OCI-LY7 (cell line): ENCODE results near the gene TCEAL4.

Source experiments
- EZH2phosphoT487 ChIP-seq: fragments of 200-600 bp; sonication (generic); IDR thresholded peaks from 2 replicates; pipeline ENCODE4 v1.6.1; 2018; ENCODE audit warnings: low read depth, borderline replicate concordance, mild to moderate bottlenecking, mixed run types, antibody characterized with exemption, low read length, moderate library complexity, mixed read lengths
- TF ChIP-seq, protein P1 (sequence below): fragments of 200-600 bp; sonication (generic); conservative IDR thresholded peaks from 2 replicates; pipeline ENCODE4 v1.5.1; 2014; ENCODE audit warnings: mild to moderate bottlenecking, antibody characterized with exemption, low read length, moderate library complexity, mixed read lengths

DNA sequence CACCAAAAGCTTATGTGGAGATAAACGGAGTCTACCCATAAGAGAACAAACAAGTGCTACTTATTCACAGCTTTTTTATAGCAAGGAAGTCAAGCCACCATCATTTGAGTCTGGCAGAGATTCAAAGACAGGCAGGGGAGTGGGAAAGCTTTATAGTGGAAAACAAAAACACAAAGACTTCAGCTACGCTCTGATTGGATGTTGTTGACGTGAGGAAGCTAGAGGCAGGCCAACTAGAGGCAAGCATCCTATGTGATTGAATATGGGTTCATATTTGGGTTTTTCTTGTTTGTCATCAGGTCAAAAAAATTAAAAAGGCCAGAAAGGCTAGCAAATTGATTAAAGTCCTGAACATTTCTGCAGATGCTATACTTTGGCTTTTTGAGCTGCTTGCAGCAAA lies 719 bp upstream of the TCEAL4 start:
- TF ChIP-seq, protein P1, sequence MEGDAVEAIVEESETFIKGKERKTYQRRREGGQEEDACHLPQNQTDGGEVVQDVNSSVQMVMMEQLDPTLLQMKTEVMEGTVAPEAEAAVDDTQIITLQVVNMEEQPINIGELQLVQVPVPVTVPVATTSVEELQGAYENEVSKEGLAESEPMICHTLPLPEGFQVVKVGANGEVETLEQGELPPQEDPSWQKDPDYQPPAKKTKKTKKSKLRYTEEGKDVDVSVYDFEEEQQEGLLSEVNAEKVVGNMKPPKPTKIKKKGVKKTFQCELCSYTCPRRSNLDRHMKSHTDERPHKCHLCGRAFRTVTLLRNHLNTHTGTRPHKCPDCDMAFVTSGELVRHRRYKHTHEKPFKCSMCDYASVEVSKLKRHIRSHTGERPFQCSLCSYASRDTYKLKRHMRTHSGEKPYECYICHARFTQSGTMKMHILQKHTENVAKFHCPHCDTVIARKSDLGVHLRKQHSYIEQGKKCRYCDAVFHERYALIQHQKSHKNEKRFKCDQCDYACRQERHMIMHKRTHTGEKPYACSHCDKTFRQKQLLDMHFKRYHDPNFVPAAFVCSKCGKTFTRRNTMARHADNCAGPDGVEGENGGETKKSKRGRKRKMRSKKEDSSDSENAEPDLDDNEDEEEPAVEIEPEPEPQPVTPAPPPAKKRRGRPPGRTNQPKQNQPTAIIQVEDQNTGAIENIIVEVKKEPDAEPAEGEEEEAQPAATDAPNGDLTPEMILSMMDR, result no peak
- no peak for TF ChIP-seq EZH2phosphoT487
